DLD1 (cell line): ENCODE results near the gene ROBO1.

Source experiments
- in situ Hi-C: cut with HindIII; loops from 2 replicates; pipeline ENCODE4 v1.10.0; 2017; ENCODE audit warnings: low sequenced_read_pairs

Gene ROBO1

GRCh38 chr3:78825118-78825857 is 942.5 kb downstream of the ROBO1 start:
- in situ Hi-C loops = no loop called here

- in situ Hi-C loops = no loop called here
Measured at GRCh38 chr3:78823859-78824258, 943.9 kb downstream of the ROBO1 start.

- in situ Hi-C loops = no loop called here
Measured at GRCh38 chr3:78823434-78823833, 944.4 kb downstream of the ROBO1 start.

GRCh38 chr3:78822726-78823125 is 945.1 kb downstream of the ROBO1 start:
- in situ Hi-C loops = no loop called here

- in situ Hi-C loops = no loop called here
Measured at GRCh38 chr3:78820542-78820941, 947.3 kb downstream of the ROBO1 start.

- in situ Hi-C loops = no loop called here
Measured at GRCh38 chr3:78818161-78818985, 949.4 kb downstream of the ROBO1 start.

GRCh38 chr3:78814893-78815562 is 952.8 kb downstream of the ROBO1 start:
- in situ Hi-C loops = no loop called here

GRCh38 chr3:78812166-78812565 is 955.6 kb downstream of the ROBO1 start:
- in situ Hi-C loops = no loop called here

- in situ Hi-C loops = no loop called here
Measured at GRCh38 chr3:78809966-78810365, 957.8 kb downstream of the ROBO1 start.

- in situ Hi-C loops = no loop called here
Measured at GRCh38 chr3:78804251-78805037, 963.4 kb downstream of the ROBO1 start.

- in situ Hi-C loops = no loop called here
Measured at GRCh38 chr3:78802562-78802930, 965.3 kb downstream of the ROBO1 start.

- in situ Hi-C loops = no loop called here
Measured at GRCh38 chr3:78801926-78802561, 965.8 kb downstream of the ROBO1 start.

- in situ Hi-C loops = no loop called here
Measured at GRCh38 chr3:78799681-78800080, 968.1 kb downstream of the ROBO1 start.

GRCh38 chr3:78798266-78798832 is 969.4 kb downstream of the ROBO1 start:
- in situ Hi-C loops = no loop called here

- in situ Hi-C loops = no loop called here
Measured at GRCh38 chr3:78794431-78794830, 973.4 kb downstream of the ROBO1 start.

GRCh38 chr3:78792733-78793132 is 975.1 kb downstream of the ROBO1 start:
- in situ Hi-C loops = no loop called here

GRCh38 chr3:78792212-78792611 is 975.6 kb downstream of the ROBO1 start:
- in situ Hi-C loops = no loop called here

- in situ Hi-C loops = no loop called here
Measured at GRCh38 chr3:78791753-78792152, 976.0 kb downstream of the ROBO1 start.

GRCh38 chr3:78788839-78789238 is 979.0 kb downstream of the ROBO1 start:
- in situ Hi-C loops = no loop called here

- in situ Hi-C loops = no loop called here
Measured at GRCh38 chr3:78785004-78785403, 982.8 kb downstream of the ROBO1 start.
